SK-N-DZ (cell line): ENCODE results near the gene NLK.
"Not testable (repeated sequence)": the region's sequence is repeated elsewhere in the genome, so short reads cannot be mapped to it uniquely, and the experiment has no call there.

Experiments
- DNase-seq: peaks from one replicate; pipeline ENCODE4 v3.0.0-alpha.2; 2015; ENCODE audit warnings: low spot score

Gene NLK

DNA sequence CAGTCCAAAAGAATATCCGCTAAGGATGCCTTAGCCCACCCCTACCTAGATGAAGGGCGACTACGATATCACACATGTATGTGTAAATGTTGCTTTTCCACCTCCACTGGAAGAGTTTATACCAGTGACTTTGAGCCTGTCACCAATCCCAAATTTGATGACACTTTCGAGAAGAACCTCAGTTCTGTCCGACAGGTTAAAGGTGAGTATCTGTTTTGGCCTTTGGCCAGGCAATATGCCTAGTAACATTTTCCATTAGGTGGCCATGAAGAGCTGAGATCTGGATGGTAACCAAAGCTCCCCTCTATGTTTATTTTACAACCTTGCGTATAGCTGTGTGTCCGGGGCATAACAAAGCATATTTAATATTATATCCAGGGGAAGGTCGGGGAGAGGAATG is 148.5 kb downstream of the NLK start:
- DNase-seq, result no peak

DNA sequence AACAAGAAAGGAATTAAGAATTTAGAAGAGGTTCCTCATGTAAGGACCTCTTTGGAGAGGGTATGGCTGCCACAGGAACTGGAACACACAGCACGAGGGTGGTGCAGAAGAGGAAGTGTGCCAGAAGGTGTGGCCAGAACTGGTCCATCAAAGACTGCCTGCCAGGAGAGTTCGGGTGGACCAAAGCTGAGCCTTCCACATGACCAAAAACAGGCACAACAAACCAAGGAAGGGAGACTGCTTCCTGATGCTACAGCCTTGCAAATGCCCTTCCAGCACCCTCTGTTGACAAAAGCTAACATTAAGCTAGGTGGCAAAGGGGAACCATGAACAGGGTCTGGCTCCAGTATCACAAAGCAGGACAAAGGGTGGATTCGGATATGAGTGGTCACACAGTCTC is 150.8 kb downstream of the NLK start:
- no peak for DNase-seq

DNA sequence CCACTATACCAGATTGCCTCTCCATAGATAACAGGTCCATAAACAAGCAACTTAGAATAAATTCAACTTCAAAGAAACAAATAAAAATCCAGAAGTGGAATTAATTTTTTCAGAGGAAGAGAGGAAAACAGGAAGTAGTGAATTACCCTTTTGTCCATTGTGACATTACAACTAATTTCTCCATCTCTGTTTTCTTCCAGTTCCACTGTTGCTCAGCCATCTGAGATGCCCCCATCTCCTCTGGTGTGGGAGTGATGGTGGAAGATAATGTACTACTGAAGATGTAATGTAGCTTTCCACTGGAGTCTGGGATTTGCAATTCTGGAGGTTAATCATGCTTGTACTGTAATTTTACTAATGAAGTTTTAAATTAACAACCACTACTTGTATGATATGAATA is 151.9 kb downstream of the NLK start:
- no peak for DNase-seq

DNA sequence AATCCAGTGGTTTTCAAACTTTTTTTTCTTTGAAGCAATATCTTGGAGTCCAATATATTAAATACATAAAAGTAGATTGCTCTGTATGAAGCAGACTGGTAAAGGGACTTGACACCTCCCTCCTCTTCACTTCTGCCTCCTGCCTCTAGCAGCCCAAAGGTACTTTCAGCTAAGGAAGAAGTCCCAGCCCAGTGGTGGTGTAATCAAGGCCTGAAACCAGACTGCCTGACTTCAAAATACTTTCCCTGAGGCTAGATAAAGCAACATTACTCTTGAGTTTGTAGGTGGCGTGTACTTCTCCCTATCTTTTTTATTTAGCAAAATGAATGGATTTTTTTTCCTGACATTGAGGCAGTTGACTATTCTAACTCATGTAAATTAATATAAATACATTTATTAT is 154.2 kb downstream of the NLK start:
- no peak for DNase-seq

DNA sequence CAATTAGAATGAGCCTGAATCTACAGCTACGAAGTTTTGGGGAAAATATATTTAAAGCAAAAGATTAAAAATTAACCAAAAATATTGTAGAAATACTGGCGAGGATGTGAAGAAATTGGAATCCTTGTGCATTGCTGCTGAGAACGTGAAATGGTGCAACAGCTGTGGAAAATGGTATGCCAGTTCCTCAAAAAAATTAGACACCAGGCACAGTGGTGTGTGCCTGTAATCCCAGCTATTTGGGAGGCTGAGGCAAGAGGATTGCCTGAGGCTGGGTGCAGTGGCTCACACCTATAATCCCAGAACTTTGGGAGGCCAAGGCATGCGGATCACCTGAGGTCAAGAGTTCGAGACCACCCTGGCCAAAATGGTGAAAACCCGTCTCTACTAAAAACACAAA is 156.6 kb downstream of the NLK start:
- no peak for DNase-seq

DNA sequence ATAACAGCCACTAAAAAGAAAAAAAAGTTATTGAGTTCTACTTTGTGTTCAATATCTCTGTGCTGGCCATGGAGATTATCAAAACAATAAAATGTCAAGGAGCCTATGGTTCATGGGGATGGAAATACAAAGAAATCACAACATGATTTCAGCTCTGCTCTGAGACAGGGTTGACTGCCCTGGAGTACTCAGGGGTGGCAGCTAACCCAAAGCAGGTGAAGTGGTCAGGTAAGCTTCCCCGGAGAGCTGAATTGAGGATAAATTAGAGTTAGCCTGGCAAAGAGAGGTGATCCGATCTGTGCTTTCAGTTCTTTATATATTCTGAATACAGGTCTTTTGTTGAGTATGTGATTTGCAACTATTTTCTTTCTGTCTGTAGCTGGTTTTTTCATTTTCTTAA is 157.3 kb downstream of the NLK start:
- no peak for DNase-seq

DNA sequence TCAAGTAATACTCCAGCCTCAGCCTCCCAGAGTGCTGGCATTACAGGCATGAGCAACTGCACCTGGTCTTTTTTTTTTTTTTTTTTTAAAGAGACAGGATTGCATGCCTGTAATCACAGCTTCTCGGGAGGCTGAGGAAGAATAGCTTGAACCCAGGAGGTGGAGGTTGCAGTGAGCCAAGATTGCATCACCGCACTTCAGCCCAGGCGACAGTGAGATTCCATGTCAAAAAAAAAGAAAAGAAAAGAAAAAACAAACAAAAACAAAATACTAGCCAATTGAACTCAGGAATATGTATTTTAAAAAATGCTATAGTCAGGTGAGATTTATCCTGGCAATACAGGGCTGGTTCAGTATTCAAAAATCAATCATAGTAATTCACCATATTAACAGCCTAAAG is 158.8 kb downstream of the NLK start:
- no peak for DNase-seq

DNA sequence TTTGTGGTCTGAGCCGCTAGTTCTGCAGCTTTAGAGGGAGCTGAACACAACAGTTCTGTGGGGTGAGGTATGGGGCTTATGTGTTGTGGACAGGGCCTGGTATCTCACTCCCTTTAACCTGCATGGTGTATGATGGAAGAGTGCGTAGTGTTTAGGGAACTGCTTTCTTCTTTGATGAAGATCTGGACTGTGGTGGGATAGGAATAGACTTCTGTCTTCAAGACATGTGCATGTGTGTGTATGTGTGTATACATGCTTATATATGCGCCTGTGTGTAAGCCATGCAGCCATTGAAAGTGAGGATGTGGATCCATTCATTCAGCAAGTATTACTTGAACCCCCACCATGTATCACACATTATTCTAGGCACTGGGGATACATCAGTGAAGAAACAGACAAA is 161.8 kb downstream of the NLK start:
- no peak for DNase-seq

DNA sequence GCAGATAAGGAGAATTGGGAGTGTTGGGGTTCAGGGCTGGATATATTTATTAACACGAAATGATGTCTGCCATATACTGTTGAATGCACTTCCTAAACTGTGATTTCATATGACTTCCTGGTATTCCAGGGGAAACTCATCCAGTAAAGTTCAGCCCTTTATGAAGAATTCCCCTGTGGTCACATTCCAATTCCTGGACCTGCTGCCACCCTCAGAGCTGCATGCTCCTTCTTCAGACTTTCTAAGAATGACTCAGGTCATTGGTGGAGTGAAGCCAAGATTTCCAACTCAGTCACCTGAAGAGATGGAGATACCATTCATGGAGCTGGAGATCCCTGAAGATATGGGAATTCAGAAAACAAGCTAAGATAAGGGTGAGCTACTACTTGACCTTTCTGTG is 162.3 kb downstream of the NLK start:
- no peak for DNase-seq

DNA sequence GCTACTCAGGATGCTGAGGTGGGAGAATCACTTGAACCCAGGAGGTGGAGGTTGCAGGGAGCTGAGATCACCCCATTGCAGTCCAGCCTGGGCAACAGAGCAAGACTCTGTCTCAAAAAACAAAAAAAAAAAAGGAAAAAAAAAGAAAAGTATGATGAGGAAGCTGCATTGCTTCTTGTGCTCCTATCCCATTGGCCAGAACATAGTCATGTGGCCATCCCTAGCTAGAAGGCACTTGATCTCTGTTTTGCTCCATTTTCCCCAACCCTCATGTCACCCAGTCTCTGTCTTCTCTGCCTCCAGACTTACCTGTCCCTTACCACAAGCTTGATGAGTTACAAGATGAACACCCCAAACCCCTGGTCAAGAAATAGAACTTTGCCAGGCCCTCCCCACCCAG is 163.8 kb downstream of the NLK start:
- DNase-seq, result no peak

DNA sequence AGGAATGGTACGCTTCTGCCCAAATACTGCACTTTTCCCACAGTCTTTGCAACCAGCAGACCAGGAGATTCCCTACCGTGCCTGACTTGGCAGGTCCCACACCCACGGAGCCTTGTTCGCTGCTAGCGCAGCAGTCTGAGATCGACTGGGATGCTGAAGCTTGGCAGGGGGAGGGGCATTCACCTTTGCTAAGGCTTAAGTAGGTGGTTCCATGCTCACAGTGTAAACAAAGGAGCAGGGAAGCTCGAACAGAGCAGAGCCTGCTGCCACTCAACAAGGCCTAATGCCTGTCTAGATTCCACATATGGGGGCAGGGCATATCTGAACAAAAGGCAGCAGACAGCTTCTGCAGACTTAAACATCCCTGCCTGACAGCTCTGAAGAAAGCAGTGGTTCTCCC is 169.3 kb downstream of the NLK start:
- DNase-seq, result no peak

DNA sequence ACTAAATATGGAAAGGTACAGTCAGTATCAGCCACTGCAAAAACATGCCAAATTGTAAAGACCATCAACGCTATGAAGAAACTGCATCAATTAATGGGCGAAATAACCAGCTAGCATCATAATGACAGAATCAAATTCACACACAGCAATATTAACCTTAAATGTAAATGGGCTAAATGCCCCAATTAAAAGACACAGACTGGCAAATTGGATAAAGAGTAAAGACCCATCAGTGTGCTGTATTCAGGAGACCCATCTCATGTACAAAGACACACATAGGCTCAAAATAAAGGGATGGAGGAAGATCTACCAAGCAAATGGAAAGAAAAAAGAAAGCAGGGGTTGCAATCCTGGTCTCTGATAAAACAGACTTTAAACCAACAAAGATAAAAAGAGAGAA is 171.1 kb downstream of the NLK start:
- not testable (repeated sequence) for DNase-seq

DNA sequence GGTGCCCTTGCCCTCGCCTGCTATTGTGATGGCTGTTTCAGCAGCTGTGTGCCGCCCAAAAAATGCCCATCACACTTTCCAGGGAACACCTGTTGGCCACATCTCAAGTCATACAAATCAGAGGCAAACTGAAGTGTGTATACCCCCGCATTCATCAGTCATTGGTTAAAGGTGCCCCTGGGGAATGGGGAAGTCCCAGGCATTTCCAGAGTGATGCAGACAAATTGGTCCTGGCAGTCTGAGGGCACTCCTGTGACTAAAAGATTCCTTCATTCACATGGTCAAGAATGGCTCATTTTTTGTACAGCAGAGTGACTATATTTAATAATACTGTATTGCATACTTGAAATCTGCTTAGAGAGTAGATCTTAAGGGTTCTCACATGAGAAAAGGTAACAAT is 173.6 kb downstream of the NLK start:
- DNase-seq, result no peak

DNA sequence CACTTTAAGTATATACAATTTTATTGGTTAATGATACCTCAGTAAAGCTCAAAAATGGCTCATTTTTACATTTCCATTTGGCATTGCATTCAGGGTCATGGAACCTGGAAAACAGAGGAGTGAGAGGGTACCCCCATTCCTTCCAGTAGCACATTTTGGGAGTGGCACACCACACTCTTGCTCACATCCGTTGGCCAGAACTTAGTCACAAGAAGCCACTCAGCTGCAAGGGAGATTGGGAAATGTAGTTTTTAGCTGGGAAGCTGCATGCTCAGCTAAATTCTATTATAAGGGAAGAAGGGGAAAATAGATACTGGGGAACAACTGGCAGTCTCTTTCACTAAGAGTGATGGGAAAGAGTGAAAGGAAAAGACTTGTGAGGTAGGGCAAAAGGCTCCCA is 174.1 kb downstream of the NLK start:
- DNase-seq, result no peak

DNA sequence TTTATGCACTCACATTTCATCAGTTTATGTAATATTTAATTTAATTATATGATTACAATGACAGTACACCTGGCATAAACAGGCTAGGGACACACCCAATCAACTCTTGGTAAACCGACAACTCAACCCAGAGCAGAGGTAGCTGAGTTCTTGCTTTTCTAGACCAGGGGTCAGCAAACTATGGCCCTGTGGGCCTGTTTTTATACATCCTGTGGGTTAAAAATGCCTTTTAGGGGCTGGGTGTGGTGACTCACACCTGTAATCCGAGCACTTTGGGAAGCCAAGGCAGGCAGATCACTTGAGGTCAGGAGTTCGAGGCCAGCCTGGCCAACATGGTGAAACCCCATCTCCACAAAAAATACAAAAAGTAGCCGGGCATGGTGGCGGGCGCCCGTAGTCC is 177.3 kb downstream of the NLK start:
- DNase-seq, result no peak

DNA sequence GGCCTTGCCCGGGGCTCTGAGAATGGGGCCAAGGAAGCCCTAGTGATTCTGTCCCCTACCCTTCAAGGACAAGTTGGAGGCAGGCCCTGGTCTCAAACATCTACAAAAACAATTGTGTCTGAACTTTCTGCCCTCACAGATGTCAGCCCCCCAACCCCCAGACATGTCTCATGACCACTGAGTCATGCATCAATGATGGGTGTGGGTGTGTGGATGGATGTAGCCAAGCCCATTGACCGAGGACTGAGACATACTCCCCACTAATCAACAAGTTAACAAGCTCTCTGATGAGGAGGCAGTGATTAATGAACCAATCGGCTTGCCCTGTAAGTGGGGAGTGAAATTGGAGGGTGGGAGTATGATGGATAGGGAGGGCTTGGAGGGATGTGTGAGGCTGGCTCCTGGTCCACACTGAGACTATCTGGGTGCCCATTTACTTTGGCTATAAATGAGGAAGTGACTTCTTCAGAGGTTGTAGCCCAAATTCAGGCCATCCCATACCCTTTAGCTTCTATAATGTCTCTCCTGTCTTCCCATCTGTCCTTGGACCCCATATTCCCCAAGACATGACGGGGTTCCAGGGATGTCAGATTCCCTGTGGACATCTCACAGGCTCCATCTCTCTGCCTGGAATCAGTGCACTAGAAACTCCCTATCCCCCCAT is 179.4 kb downstream of the NLK start:
- no peak for DNase-seq

DNA sequence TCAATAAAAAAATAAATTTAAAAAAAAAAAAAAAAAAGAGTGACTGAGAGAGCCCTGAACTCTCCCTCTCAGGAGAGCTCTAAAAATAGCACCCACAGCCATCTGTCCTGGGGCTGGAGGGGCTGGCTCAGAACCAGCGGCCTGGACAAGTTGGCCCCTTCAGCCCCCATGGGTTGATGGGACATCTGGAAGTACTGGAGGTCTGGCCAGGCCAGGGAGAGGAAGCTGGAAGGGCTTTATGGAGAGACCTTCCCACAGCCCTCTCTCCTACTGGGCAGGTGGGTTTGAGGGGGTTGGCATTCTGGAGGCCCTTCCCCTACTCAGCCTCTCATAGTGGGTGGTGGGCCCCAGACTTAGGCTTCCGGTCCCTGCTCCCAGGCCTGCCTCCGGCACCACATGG is 182.8 kb downstream of the NLK start:
- DNase-seq, result no peak

DNA sequence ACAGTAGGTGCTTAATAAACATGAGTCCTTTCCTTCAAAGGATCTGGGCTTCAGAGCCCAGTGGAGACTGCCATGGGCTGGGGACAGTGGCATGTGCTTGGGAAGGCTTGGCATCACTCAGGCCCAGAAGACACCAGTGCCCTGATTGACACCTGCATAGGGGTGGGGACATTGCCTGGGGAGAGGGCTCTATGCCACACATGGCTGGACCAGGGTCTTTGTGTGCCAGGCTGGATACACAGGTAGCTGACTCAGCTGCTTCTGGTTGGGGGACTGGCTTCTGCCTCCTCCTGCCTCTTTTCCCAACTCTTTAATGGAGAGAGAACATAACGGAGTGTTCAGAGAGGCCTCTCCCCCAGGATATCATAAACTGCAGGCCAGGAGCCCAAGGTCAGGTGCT is 183.4 kb downstream of the NLK start:
- no peak for DNase-seq

DNA sequence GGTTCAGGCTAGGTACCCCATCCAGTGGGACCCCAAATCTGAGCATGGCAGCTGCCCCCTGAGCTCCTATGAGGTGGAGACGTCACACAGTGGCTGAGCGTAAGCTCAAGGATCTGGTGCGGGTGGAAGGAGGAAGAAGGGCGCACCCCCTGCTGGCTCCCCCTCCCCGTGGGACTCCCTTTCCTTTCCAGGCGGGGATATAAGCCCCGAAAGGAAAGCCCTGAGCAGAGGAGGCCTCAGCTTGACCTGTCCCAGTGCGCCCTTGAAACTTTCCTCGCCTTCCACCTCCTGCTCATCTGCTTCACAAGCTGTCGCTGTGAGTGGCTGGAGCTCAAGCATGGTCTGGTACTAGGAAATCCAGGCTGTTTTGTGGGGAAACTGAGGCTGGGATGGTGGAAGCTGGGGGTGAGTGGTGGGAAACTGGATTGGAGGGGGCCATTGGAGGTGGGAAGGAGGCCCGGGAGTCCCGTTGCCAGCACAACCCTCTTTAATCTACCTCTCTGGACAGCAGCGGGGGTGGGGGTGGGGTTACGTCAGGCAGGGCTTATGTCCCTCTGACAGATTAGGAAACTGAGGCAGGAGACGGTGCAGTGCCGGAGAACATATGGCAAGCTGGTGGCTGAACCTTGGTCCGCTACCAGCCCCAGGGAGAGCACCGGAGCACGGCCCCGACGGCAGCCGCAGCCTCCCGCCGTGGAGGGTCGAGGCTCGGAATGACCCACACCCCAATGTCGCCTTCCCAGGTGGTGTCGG is 184.3 kb downstream of the NLK start:
- DNase-seq, result no peak

DNA sequence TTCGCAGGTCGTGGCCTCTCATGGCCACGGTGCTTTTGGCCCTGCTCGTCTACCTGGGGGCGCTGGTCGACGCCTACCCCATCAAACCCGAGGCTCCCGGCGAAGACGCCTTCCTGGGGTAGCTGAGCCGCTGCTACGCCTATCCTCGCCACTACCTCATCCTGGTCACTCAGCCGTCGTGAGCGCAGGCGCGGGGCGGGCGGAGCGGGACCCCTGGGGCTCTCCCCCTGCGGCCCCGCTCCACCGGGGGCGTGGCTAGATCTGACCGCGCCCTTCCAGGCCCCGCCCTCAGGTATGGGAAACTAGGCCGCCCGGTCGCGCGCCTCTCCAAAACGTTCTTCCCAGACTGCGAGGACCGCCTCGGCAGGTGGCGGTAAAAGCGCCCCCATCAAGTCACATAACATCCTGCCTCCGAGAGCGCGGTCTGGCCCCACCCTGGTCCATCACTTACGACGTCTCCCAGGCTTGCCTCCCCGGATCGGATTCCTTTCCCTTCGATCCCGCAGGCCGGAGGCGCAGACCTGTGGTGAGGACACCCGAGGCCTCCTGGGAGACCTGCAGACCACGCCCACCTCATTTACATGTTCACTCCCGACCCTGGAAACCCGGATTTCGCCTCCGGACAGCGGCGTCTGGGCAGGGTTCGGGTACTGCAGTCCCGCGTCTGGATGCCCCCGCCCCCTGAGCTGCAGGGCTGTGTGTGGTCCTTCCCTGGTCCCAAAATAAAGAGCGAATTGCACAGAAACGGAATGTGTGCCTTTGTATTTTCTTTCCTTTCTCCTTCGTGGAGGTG is 185.0 kb downstream of the NLK start:
- peak; percentile 87 for DNase-seq

DNA sequence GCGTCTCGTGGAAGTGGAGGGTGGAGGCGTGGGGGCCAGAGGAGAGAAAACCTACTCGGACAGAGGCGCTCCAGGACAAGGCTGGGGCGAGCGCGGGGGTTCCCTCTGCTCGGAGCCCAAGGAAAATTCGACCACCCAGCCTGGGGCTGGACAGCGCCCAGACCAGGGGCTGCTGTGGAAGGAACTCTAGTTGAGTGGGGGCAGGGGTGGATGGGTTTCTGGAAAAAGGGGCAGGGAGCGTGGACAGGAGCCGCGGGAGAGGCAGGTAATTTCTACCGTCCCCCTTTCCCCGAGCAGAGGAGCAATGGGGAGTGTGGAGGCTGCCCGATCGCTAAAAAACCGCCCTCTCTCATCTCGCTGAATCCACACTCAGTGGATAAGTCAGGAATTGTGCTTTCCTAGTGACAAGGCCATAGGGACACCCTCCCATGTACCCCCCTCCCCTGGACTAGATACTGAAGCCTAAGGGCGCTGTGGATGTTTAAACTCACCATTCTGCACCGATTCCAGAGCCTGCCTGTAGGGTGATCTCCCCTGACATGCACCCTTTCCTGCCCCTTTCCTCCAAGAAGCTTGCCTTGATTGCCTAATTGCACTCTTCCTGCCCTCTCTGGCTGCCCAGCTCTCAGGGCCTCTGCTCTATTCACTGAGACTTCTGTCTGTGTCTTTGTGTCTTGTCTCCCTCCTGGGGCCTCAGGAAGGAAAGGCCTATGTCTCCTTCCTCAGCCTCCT is 185.8 kb downstream of the NLK start:
- peak; percentile 54 for DNase-seq
